Stomach (tissue), 19 donors: ENCODE results near the gene MST1R. TPM values are rescaled to one million over a fixed set of nuclear protein-coding genes. Genes with fewer than 3 reads are reported as not detected.
A peak's percentile ranks its signal among the peaks of the same experiment; 100 is the strongest.

Experiments
- DNase-seq, 2 donors: peaks; one replicate each; pipeline versions ENCODE4 v3.0.0 to v3.0.0-alpha.2; 2013 to 2019
- H3K27ac ChIP-seq, 5 donors: fragments of 200-600 bp in 4 of 5; sonication (generic) in 4 of 5; one replicate each; pipeline ENCODE4 v1.5.1; 2013 to 2019; ENCODE audit warnings: mild to moderate bottlenecking in 1 of 5, moderate library complexity in 1 of 5
- H3K27me3 ChIP-seq, 3 donors: fragments of 200-600 bp; sonication (generic); one replicate each; pipeline ENCODE4 v1.5.1; 2017 to 2019; ENCODE audit warnings: mixed run types in 1 of 3
- H3K36me3 ChIP-seq, 4 donors: fragments of 200-600 bp; sonication (generic); 1 replicate in 3 of 4; 2 replicates in 1 of 4; pipeline ENCODE4 v1.5.1; 2016 to 2019
- H3K4me1 ChIP-seq, 4 donors: fragments of 200-600 bp; sonication (generic); one replicate each; pipeline ENCODE4 v1.5.1; 2016 to 2019
- H3K4me3 ChIP-seq, 4 donors: fragments of 200-600 bp; sonication (generic) in 3 of 4; one replicate each; pipeline ENCODE4 v1.5.1; 2016 to 2019; ENCODE audit warnings: mild to moderate bottlenecking in 1 of 4
- H3K9me3 ChIP-seq, 4 donors: fragments of 200-600 bp; sonication (generic); one replicate each; pipeline ENCODE4 v1.5.1; 2016 to 2019
- CTCF ChIP-seq, 7 experiments: fragments of 450-650 bp in 4 of 7; fragments of 200-600 bp in 3 of 7; sonication (generic) in 3 of 7; IDR thresholded peaks; one replicate each; pipeline ENCODE4 v1.5.1; 2016 to 2019; ENCODE audit warnings: antibody characterized with exemption in 7 of 7, control low read depth in 2 of 7, mild to moderate bottlenecking in 1 of 7
- EP300 ChIP-seq: sonication (generic); formaldehyde crosslinking; IDR thresholded peaks from one replicate; pipeline ENCODE4 v1.6.1; 2017; ENCODE audit warnings: antibody characterized with exemption
- POLR2A ChIP-seq, 4 donors: fragments of 450-650 bp; IDR thresholded peaks; one replicate each; pipeline ENCODE4 v1.6.1; 2016; ENCODE audit warnings: antibody characterized with exemption in 4 of 4, control low read depth in 2 of 4, mild to moderate bottlenecking in 1 of 4, moderate library complexity in 1 of 4
- POLR2AphosphoS5 ChIP-seq, 3 donors: sonication (generic); formaldehyde crosslinking; IDR thresholded peaks; one replicate each; pipeline ENCODE4 v1.6.1; 2016; ENCODE audit warnings: antibody characterized with exemption in 3 of 3
- WGBS, 5 donors: extraction: QIAGEN DNeasy Blood & Tissue Kit in 3 of 5; methylation state at CpG; one replicate each; pipeline versions ENCODE4 v1.1.5 to v1.1.7; 2013 to 2018; 5-methylcytosine and 5-hydroxymethylcytosine counted together
- intact Hi-C: fragments of 100-400 bp; cut with DNase I; formaldehyde crosslinking; loops from one replicate; pipeline ENCODE4 v1.15.1; 2023; ENCODE audit warnings: low total_unique reads
- long read RNA-seq, 10 donors: transcript quantifications; one replicate each; lab custom pipeline, GENCODE V29; 2026
- polyA plus RNA-seq, 3 donors: library from polyadenylated mRNA; stranded (reverse); fragments of 200-250 nt; gene quantifications; one replicate each; pipeline ENCODE4 v1.2.3, GENCODE V29; 2013
- total RNA-seq, 5 donors: library from RNA; depleted of rRNA; stranded (reverse); fragments of >200 nt; gene quantifications; one replicate each; pipeline versions ENCODE4 v1.1.0 to v1.2.3, GENCODE V29; 2014 to 2016
- donor health status: healthy with polysubstance abuse.
- donor health status: Bipolar disorder and iron deficiency.
- donor health status: healthy.

The MST1R gene
- total RNA-seq (100 to 1,000 TPM in 3 of 5 donors, 10 to 100 TPM in 2; 22.4 to 386 (median 181) TPM), polyA plus RNA-seq (10 to 100 TPM; 15.9 to 59.0 (median 31.8) TPM)
- long read RNA-seq, donor 1, partial matches to known transcripts, result 8 of 8 reads
- long read RNA-seq, donor 1, other reads (novel, unspliced or antisense), result 0 of 8 reads
- long read RNA-seq, donor 2, full-length matches to known transcripts, result 1 of 1 reads
- long read RNA-seq, donor 2, partial matches to known transcripts, result 0 of 1 reads
- long read RNA-seq, donor 2, other reads (novel, unspliced or antisense), result 0 of 1 reads
- long read RNA-seq, donor 3, result 0 reads
- long read RNA-seq, donor 4, result 0 reads
- long read RNA-seq, donor 5, result 0 reads
- long read RNA-seq, donor 6, result 0 reads
- long read RNA-seq, donor 7, partial matches to known transcripts, result 5 of 5 reads
- long read RNA-seq, donor 7, other reads (novel, unspliced or antisense), result 0 of 5 reads
- long read RNA-seq, donor 8, result 0 reads
- long read RNA-seq, donor 9, result 0 reads
- long read RNA-seq, donor 10, result 0 reads

GRCh38 chr3:49903451-49904424, at the start of gene MST1R:
MST1R (minus strand) TSS chr3:49903873; CDS start chr3:49903609, 264 bp downstream.
- WGBS, 5 donors, result 15 to 43% (median 23%) methylated on average over 11 to 65 of the region's 65 CpGs
- Histone ChIP-seq H3K27me3 (no peaks in the 10 kb centered on the region), H3K9me3 (no peaks in the 10 kb centered on the region), H3K4me3 (peak within 1 kb of the TSS; percentile 40 to 54 (median 49)), H3K27ac (peak within 1 kb of the TSS; percentile 86 to 94 (median 90)), H3K4me1 (peaks cover 37 to 86% (median 67%) of the 10 kb centered on the region in 4 donors), H3K36me3 (peaks cover 0 to 6% (median 4%) of the 10 kb centered on the region in 4 donors)
- TF ChIP-seq POLR2AphosphoS5 (IDR thresholded peaks at IDR 0.05) (peak in 2 of 3 donors; percentile 95 to 96), POLR2A (IDR thresholded peaks at IDR 0.05) (peak in 1 of 4 donors; percentile 85), CTCF (IDR thresholded peaks at IDR 0.05) (peak in 1 of 7 experiments; percentile 3), EP300 (no peak)
- DNase-seq, result peak; percentile 94 to 96
- intact Hi-C loops, result no loop called here

- Histone ChIP-seq H3K27ac (no peak overlapping the region), H3K4me3 (no peak overlapping the region), H3K27me3 (no peaks in the 10 kb centered on the region), H3K4me1 (peaks cover 7 to 60% (median 28%) of the 10 kb centered on the region in 4 donors), H3K9me3 (no peaks in the 10 kb centered on the region), H3K36me3 (no peaks in the 10 kb centered on the region)
- no peak for TF ChIP-seq EP300
- TF ChIP-seq CTCF (IDR thresholded peaks at IDR 0.05), result no peak
- WGBS, 5 donors, result 91 to 96% (median 94%) methylated on average over 6 of the region's 6 CpGs
- DNase-seq, result no peak
- intact Hi-C loops, result no loop called here
These were observed 49.3 kb upstream of the MST1R start for GRCh38 chr3:49952924-49953323.

DNA sequence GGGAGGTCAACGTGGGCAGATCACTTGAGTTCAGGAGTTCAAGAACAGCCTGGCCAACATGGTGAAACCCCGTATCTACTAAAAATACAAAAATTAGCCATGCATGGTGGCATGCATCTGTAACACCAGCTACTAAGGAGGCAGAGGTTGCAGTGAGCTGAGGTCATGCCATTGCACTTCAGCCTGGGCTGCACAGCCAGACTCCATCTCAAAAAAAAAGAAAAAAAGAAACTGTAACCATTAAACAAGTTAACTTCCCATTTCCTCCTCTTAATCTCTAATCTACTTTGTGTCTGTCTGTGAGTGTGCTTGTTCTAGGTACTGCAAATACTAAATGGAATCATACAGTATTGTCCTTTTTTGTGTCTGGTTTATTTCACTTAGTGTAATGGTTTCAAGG, 39.0 kb upstream of the MST1R start:
- H3K36me3 ChIP-seq, result peaks cover 0 to 14% (median 11%) of the 10 kb centered on the region in 4 donors
- DNase-seq, result no peak
- H3K9me3 ChIP-seq, result no peaks in the 10 kb centered on the region
- intact Hi-C loops, result no loop called here
- H3K4me1 ChIP-seq, result peaks cover 5 to 44% (median 29%) of the 10 kb centered on the region in 4 donors
- TF ChIP-seq CTCF (IDR thresholded peaks at IDR 0.05) (no peak), EP300 (no peak), POLR2AphosphoS5 (IDR thresholded peaks at IDR 0.05) (no peak), POLR2A (IDR thresholded peaks at IDR 0.05) (no peak)
- no peak overlapping the region for H3K4me3 ChIP-seq
- WGBS, 5 donors, result 59 to 74% (median 71%) methylated on average over 2 of the region's 2 CpGs
- peak overlapping the region in 1 of 5 donors; percentile 20 for H3K27ac ChIP-seq
- H3K27me3 ChIP-seq, result no peaks in the 10 kb centered on the region
